CD4-positive, alpha-beta T cell (primary cell): Measurements from ENCODE around the gene PHEX. TPM values are rescaled to one million over a fixed set of nuclear protein-coding genes. Genes with fewer than 3 reads are reported as not detected.

Experiments
- ATAC-seq: fragments of 200-7000 bp; cut with Tn5 transposase; one replicate; pipeline ENCODE4 v1.10.0; 2022; ENCODE audit warnings: mild to moderate bottlenecking; ENCODE audit not compliant: poor library complexity
- CTCF ChIA-PET: fragments of 350-600 bp; sonication (Branson Sonifier 250); formaldehyde crosslinking; loops from one replicate; lab custom pipeline; 2021; ENCODE audit warnings: antibody characterized with exemption, inconsistent platforms; lab: Charles Lee
- POLR2A ChIA-PET: fragments of 350-600 bp; sonication (Branson Sonifier 250); formaldehyde crosslinking; loops from one replicate; lab custom pipeline; 2021; ENCODE audit warnings: antibody characterized with exemption, inconsistent platforms; lab: Charles Lee
- DNase-seq, 14 experiments: peaks; one replicate each; pipeline ENCODE4 v3.0.0-alpha.2; 2013 to 2020; ENCODE audit warnings: mixed read lengths in 2 of 14
- H3K27ac ChIP-seq, 2 donors: one replicate each; pipeline versions ENCODE4 v1.5.1 to v1.7.0; 2013; ENCODE audit warnings: low read length in 2 of 2, low read depth in 1 of 2, mild to moderate bottlenecking in 1 of 2
- H3K27me3 ChIP-seq, 2 experiments: 1 replicate in 1 of 2; 2 replicates in 1 of 2; pipeline versions ENCODE4 v1.6.1 to v1.7.0; 2013; ENCODE audit warnings: low read length in 2 of 2, control low read depth in 1 of 2, mild to moderate bottlenecking in 1 of 2, moderate library complexity in 1 of 2; ENCODE audit not compliant: insufficient read depth in 2 of 2, control insufficient read depth in 1 of 2
- H3K36me3 ChIP-seq: one replicate; pipeline ENCODE4 v1.6.1; 2013; ENCODE audit warnings: low read length, control low read depth; ENCODE audit not compliant: insufficient read depth
- H3K4me1 ChIP-seq: one replicate; pipeline ENCODE4 v1.6.1; 2013; ENCODE audit warnings: low read length, control low read depth; ENCODE audit not compliant: insufficient read depth
- H3K4me3 ChIP-seq: one replicate; pipeline ENCODE4 v1.5.1; 2013; ENCODE audit warnings: mild to moderate bottlenecking, low read length, moderate library complexity
- H3K9me3 ChIP-seq, 2 experiments: 1 replicate in 1 of 2; 2 replicates in 1 of 2; pipeline versions ENCODE4 v1.6.1 to v1.7.0; 2013; ENCODE audit warnings: low read length in 2 of 2, mild to moderate bottlenecking in 2 of 2, control low read depth in 1 of 2, moderate library complexity in 1 of 2; ENCODE audit not compliant: control insufficient read depth in 1 of 2, insufficient read depth in 1 of 2
- H3K27ac Mint-ChIP-seq: one replicate; pipeline ENCODE4 v1.8.0; 2020; ENCODE audit warnings: mixed read lengths
- H3K27me3 Mint-ChIP-seq: one replicate; pipeline ENCODE4 v1.8.0; 2021; ENCODE audit warnings: mixed read lengths
- H3K36me3 Mint-ChIP-seq: one replicate; pipeline ENCODE4 v1.8.0; 2021; ENCODE audit warnings: low read depth, mixed read lengths
- H3K4me1 Mint-ChIP-seq: one replicate; pipeline ENCODE4 v1.8.0; 2021; ENCODE audit warnings: low read depth, mixed read lengths
- H3K4me3 Mint-ChIP-seq: one replicate; pipeline ENCODE4 v1.8.0; 2020; ENCODE audit warnings: mild to moderate bottlenecking, mixed read lengths
- H3K9me3 Mint-ChIP-seq: one replicate; pipeline ENCODE4 v1.8.0; 2020; ENCODE audit warnings: mixed read lengths
- CTCF ChIP-seq: fragments of 200-600 bp; IDR thresholded peaks from one replicate; pipeline ENCODE4 v1.8.0; 2022; ENCODE audit warnings: antibody characterized with exemption, mild to moderate bottlenecking
- intact Hi-C, 2 experiments: fragments of 100-400 bp; cut with DNase I in 1 of 2; cut with micrococcal nuclease in 1 of 2; formaldehyde crosslinking; loops; one replicate each; pipeline versions ENCODE4 v1.15.1 to v1.9.0; 2023 to 2025; cut with DNase I, micrococcal nuclease
- total RNA-seq, 174 experiments: library from RNA in 2 of 174; stranded (reverse) in 2 of 174; gene quantifications; one replicate each; pipeline ENCODE4 v1.2.3 and lab custom pipeline; 2021 to 2026

The PHEX gene
- total RNA-seq, 2 experiments from 2014 or later: 0.08 to 0.14 TPM

GRCh38 chrX:22015139-22015750, 16.9 kb upstream of the PHEX start:
- CTCF ChIA-PET: no interaction called here

DNA sequence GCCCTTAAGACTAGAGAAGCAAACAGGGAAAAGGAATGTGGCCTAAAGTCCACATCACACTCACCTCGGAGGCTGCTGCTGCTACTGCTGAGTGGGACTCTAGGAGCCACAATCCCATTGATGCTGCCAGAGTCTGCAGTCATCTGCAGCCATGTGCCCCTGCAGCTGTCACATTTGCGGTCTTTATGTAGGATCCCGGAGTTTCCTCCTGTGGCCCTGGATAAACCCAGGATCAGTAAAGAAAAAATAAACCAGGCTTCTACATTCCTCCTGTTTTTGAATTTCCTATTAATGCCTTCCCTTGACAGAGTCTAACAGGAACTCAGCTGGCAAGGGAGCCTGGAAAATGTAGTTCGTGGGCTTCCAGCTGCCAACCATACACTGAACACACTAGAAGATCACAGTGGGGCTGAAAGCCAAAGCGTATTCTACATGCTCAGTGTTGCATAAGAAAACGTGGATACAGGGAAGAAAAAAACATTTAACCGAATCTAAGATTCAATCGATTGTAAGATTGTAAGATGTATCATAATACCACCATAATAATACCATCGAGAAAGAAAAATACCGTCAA, 10.3 kb upstream of the PHEX start:
- H3K27me3 Mint-ChIP-seq: no peaks in the 10 kb centered on the region
- Histone ChIP-seq H3K27me3 (no peaks in the 10 kb centered on the region), H3K9me3 (no peaks in the 10 kb centered on the region), H3K36me3 (no peaks in the 10 kb centered on the region), H3K4me3 (no peak overlapping the region), H3K4me1 (no peaks in the 10 kb centered on the region), H3K27ac (no peak overlapping the region)
- no peaks in the 10 kb centered on the region for H3K4me1 Mint-ChIP-seq
- no peak overlapping the region for H3K27ac Mint-ChIP-seq
- no peak for ATAC-seq
- no peak for TF ChIP-seq CTCF
- intact Hi-C loops: no loop called here
- no peaks in the 10 kb centered on the region for H3K36me3 Mint-ChIP-seq
- CTCF ChIA-PET: no interaction called here
- no peak overlapping the region for H3K4me3 Mint-ChIP-seq
- H3K9me3 Mint-ChIP-seq: no peaks in the 10 kb centered on the region
- POLR2A ChIA-PET: no interaction called here
- no peak for DNase-seq

More at GRCh38 chrX:22015139-22015750, 16.9 kb upstream of the PHEX start:
- Histone ChIP-seq H3K27me3 (no peaks in the 10 kb centered on the region), H3K27ac (no peak overlapping the region), H3K4me3 (no peak overlapping the region), H3K4me1 (no peaks in the 10 kb centered on the region), H3K9me3 (no peaks in the 10 kb centered on the region), H3K36me3 (no peaks in the 10 kb centered on the region)
- TF ChIP-seq CTCF: no peak
- POLR2A ChIA-PET: no interaction called here
- H3K36me3 Mint-ChIP-seq: no peaks in the 10 kb centered on the region
- ATAC-seq (no peak), DNase-seq (no peak)
- no peak overlapping the region for H3K27ac Mint-ChIP-seq
- no peaks in the 10 kb centered on the region for H3K27me3 Mint-ChIP-seq
- no peaks in the 10 kb centered on the region for H3K4me1 Mint-ChIP-seq
- no peak overlapping the region for H3K4me3 Mint-ChIP-seq
- H3K9me3 Mint-ChIP-seq: no peaks in the 10 kb centered on the region
- intact Hi-C loops: no loop called here

- H3K27ac Mint-ChIP-seq: no peak overlapping the region
- no peaks in the 10 kb centered on the region for H3K9me3 Mint-ChIP-seq
- Histone ChIP-seq H3K27ac (no peak overlapping the region), H3K4me1 (no peaks in the 10 kb centered on the region), H3K9me3 (no peaks in the 10 kb centered on the region), H3K4me3 (no peak overlapping the region), H3K36me3 (no peaks in the 10 kb centered on the region), H3K27me3 (no peaks in the 10 kb centered on the region)
- no peak for TF ChIP-seq CTCF
- no peaks in the 10 kb centered on the region for H3K4me1 Mint-ChIP-seq
- DNase-seq (no peak), ATAC-seq (no peak)
- ChIA-PET POLR2A (no interaction called here), CTCF (no interaction called here)
- H3K36me3 Mint-ChIP-seq: no peaks in the 10 kb centered on the region
- H3K27me3 Mint-ChIP-seq: no peaks in the 10 kb centered on the region
- intact Hi-C loops: no loop called here
- no peak overlapping the region for H3K4me3 Mint-ChIP-seq
Measured at GRCh38 chrX:22024577-22024976, 7.5 kb upstream of the PHEX start.
